Measurements from ENCODE around the gene APOC4.
"Not testable (repeated sequence)": the region's sequence is repeated elsewhere in the genome, so short reads cannot be mapped to it uniquely, and the experiment has no call there.

The APOC4 gene

DNA sequence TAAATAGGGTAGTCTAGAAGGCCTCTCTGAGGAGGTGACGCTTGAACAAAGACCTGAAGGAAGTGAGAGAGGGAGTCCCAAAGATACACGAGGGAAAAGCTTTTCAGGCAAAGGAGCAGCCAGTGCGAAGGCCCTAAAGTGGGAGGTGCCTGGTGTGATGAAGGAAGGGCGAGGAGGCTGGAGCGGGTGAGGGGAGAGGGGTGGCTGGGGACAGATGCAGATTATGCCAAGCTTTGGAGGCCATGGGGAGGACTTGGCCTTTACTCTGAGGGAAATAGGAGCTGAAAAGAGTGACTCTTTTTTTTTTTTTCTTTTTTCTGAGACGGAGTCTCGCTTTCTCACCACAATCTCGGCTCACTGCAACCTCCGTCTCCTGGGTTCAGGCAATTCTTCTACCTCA is 16.1 kb downstream of the APOC4 start:
- DNase-seq (ENCODE audit: low spot score): no peak

DNA sequence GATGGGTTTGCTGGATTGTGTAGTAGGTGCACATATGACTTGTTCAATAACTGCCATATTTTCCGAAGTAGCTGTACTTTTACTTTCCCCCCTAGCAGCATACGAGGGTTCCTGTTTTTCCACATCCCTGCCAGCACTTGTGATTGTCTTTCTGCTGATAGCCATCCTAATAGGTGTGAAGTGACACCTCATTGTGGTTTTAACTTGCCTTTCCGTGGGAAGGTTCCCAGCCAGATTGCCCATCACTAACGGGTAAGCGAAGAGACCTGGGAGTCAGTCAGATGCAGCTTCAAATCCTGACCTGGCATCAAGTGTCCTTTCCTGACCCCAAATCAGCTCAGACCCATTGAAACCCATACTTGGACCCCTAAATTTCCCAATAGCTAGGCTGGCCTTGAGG is 17.7 kb downstream of the APOC4 start:
- DNase-seq (ENCODE audit: low spot score): no peak

DNA sequence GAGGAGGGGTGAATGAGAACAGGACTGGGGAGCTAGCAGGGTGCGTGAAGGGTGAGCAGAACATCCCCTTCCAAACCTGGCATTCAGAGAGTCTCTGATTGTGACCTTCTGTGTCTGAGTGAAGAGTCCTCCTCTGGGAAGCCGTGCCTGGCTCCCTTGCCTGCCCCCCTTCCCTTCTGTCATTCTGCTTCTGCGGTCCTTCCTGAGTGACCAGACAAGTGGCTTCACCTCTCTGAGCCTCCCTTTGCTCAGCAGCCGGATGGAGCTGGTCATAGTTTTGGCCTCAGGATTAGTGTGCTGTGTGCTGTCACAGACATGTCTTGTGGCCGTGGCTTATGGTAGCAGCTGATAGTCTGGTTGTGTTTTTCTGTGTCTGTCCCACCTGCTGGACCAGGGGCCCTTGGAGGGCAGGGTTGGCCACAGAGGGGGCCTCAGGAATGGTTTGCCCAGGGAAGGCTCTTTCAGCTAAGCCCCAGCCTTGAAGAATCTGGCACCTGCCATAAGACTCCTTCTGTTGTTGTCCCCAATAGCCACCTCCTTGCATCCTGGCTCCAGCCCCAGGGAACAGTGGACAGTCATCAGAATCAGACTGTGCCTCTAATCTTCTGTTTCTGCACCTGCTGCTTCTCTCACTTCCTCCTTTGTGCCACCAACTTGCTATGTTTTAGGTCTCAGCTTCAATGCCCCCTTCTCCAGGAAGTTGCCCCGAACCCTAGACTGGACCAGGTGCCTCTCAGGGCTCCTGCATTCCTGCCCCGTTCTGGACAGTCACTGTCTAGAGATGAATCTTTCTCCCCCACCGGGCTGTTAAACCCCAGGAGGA is 19.1 kb downstream of the APOC4 start:
- no peak for DNase-seq (ENCODE audit: low spot score)

DNA sequence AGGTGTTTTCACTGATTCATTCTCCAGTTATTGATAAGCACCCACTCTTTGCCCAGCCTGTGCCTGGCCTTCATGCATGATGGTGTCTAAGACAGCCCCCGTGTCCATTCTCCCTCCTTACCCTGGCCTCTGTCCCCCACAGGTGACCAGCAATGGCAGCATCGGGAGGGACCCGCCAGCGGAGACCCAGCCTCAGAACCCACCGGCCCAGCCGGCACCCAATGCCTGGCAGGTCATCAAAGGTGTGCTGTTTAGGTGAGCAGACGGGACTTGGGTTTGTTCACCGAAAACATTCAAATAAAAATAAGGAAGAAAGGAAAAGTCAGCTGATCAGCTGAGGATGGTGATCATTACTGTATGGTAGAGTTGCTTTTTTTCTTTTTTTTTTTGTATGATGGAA is 19.8 kb downstream of the APOC4 start:
- no peak for DNase-seq (ENCODE audit: low spot score)

DNA sequence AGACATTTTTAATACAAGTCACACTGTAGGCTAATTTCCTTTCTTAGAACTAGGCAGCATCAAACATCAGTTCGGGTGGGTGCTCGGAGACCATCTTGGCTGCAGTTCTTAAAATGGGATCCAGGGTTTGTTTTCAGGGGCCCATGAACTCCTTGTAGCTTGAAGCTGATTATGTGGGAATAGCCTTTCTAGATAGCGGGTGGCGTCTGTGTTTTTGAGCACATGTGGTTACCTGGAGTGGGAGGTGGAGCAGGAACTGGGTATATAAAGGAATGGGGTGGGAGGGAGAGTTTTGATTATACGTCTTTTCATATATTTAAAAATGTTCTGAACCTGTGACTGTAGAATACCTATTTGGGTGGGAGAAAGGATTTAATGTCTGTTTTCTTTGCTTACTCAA is 26.1 kb downstream of the APOC4 start:
- peak; percentile 63 for DNase-seq (ENCODE audit: low spot score)

DNA sequence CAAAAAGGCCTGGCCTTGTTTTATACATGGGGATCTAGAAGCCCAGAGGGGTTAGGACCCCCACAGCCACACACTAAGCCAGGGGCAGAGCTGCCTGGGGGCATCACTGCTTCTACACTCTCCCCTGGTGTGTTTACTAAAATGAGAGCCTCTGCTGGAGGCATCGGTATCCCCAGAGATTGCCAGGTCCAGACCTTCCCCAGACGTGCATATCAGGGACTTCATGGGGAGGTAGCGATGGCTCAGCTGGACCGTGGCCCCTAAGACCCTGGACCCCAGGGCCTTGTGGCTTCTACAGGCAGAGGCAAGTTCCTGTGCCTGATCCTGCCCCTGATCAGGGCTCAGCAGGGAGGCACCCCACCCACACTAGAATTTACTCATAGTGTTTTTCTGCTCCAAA is 26.6 kb downstream of the APOC4 start:
- DNase-seq (ENCODE audit: low spot score): no peak

DNA sequence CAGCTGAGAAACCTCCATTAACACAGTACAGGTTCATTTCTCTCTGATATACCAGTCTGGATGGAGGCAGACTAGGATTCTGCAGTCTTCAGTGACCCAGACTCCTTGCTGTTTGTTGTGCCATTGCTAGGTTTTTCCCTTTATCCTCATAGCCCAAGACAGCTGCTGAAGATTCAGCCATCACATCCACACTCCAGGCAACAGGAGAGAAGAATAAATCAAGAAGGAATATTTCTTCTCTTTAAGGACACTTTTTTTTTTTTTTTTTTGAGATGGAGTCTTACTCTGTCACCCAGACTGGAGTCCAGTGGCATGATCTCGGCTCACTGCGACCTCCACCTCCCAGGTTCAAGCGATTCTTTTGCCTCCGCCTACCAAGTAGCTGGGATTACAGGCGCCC is 27.4 kb downstream of the APOC4 start:
- no peak for DNase-seq (ENCODE audit: low spot score)

DNA sequence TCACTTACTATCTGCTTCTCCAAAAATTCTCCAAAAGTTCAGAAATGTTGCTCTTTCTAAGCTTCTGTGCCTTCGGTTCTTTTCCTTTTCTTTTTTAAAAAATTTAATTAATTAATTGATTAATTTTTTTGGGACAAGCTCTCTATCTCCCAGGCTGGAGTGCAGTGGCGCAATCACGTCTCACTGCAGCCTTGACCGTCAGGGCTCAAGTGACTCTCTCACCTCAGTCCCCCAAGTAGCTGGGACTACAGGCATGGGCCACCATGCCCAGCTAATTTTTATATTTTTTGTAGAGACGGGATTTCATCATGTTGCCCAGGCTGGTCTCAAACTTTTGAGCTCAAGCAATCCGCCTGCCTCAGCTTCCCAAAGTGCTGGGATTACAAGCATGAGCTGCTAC is 29.4 kb downstream of the APOC4 start:
- DNase-seq (ENCODE audit: low spot score): not testable (repeated sequence)

DNA sequence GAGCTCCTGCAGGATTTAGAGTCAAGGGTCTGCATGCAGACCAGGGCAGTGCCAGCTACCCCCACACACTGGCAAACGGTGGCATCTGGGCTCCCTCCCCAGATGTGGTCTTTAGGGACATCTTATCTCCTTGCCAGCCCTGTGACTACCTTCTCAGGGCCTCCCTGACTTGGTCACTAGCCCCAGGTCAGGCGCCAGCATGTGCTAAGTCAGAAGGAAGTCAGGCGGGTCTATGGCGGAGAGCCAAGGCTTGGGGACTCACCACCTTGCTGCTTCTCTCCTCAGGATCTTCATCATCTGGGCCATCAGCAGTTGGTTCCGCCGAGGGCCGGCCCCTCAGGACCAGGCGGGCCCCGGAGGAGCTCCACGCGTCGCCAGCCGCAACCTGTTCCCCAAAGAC is 30.8 kb downstream of the APOC4 start:
- no peak for DNase-seq (ENCODE audit: low spot score)

DNA sequence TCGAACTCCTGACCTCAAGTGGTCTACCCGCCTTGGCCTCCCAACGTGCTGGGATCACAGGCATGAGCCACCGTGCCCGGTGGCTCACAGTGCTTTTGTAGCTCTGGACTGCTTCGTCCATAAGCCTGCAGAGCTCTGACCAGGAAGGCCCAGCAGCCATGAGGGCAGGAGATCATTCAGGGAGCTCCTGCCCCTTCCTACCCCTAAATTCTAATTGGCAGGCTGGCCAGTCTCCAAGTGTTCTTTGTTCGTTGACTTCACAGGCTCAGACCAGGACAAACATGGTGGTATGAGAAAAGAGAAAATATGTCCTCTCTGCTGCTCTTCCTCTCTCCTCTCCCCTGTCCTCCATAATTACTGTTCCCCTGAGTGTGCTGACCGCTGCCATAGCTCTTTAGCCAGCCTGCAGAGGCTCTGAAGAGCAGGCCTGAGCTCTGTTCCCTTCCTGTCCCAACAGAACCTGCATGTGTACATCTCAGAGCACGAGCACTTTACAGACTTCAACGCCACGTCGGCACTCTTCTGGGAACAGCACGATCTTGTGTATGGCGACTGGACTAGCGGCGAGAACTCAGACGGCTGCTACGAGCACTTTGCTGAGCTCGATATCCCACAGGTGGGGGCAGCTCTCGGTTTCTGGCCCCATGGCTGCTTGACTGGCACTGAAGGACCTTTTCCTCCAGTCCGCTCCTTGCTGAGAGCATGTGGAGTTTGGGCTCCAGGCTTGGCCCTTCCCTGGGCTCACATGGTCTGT is 32.1 kb downstream of the APOC4 start:
- DNase-seq (ENCODE audit: low spot score): no peak

DNA sequence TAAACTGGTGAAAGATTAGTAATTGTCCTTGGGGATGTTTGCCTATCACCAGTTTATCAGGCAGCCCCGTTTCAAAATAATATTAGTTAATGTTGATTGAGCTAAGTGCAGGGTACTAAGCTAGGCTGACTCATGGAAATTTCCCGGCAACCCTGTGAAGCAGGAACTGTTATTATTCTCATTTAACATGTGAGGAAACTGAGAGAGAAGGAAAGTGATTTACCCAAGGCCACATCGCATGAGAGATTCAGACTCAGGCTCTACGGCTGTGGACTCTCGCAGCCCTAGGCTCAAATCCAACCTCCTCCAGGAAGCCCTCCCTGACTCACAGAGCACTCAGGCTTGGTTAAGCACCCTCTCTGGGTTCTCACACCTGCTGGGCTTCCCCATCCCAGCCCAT is 32.8 kb downstream of the APOC4 start:
- DNase-seq (ENCODE audit: low spot score): no peak

DNA sequence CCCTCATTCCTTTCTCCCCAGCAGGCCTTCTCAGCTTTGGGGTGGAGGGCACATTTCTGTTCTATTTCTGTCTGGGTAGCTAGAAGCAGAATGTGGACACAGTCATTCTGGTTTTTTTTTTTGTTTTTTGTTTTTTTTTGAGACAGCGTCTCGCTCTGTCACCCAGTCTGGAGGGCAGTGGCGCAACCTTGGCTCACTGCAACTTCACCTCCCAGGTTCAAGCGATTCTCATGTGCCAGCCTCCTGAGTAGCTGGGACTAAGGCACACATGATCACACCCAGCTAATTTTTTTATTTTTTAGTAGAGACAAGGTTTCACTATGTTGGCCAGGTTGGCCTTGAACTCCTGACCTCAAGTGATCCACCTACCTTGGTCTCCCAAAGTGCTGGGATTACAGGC is 33.4 kb downstream of the APOC4 start:
- no peak for DNase-seq (ENCODE audit: low spot score)

DNA sequence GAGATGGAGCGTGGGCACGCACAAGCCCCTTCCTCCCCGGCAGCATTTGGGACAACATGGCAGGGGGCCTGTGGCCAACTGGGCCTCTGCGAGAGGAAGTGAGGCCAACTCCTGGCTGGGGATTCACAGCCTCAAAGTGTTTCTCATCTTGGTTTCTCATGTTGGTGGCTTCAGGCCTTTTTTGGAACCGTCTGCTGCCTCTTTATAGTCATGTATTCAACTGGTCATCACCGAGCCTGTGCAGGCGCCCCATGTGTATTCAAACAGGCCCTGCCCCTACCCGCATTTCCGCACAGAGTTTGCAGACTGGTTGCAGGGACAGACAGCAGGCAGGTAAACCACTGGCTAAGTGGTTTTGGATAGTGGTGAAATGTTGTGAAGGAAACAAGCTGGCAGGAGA is 42.0 kb downstream of the APOC4 start:
- DNase-seq (ENCODE audit: low spot score): no peak

DNA sequence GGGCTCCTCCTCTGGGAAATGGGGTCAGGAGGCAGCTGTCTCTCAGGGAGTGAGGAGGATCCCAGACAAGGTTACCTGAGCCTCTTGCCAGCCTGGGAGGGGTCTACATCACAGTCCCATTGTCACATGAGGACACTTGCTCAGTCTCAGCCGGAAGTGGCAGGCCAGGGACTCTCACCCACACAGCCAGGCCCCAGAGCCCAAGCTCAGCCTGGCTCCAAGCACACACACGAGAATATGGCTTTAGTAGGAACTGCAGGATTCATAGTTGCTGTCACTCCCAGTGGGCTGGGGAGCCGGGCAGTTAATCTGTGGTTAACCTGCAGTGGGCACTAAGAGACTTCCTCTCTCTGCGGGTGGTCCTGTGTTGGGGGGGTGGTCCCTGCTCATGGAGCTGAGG is 43.4 kb downstream of the APOC4 start:
- DNase-seq (ENCODE audit: low spot score): no peak

DNA sequence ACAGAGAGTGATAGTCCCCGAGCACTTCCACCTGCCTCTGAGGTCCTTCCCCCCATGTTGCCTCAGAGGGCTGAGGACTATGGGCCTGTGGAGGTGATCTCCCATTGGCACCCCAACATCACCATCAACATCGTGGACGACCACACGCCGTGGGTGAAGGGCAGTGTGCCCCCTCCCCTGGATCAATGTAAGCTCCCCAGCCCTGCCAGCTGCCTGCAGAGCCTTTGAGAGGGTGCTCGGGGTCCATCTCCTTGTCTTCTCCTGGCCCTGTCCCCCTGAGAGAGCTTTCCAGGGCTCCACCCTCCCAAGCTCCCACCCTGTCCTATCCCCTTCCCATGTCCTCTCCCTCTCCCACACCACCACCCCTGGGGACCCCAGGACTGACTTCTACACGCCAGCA is 44.4 kb downstream of the APOC4 start:
- DNase-seq (ENCODE audit: low spot score): no peak

DNA sequence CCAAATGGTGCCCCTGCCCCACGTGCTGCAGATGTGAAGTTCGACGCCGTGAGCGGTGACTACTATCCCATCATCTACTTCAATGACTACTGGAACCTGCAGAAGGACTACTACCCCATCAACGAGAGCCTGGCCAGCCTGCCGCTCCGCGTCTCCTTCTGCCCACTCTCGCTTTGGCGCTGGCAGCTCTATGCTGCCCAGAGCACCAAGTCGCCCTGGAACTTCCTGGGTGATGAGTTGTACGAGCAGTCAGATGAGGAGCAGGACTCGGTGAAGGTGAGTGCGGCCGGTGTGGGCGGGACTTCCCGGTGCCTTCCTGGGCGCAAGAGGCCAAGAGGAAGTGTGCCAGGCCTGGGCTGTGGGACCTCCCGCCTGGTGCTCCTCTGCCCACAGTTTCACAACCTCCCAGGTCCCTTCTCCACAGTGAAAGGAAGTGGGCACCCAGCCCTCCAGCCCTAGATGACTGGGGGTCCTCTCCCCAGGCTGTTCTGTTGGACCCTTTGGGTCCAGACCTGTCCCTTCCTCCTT is 45.2 kb downstream of the APOC4 start:
- no peak for DNase-seq (ENCODE audit: low spot score)

DNA sequence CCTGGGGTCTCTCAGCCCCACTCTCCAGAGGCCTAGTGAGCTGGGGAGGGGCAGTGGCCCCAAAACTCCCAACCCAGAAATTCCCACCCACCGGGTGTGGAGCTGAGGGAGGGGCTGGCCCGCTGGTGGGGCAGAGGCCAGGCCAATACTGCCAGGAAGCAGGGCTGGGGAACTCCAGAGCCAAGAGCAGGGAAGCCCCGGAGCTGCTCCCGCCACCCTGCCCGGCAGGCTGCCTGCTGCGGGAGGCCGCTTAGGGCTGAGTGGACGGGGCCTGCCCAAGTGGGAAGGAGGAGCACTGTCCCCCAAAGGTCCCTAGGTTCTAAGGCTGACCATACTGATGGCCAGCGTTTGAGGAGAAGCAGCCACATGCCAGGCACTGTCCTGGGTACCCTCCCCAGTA is 46.2 kb downstream of the APOC4 start:
- no peak for DNase-seq (ENCODE audit: low spot score)

DNA sequence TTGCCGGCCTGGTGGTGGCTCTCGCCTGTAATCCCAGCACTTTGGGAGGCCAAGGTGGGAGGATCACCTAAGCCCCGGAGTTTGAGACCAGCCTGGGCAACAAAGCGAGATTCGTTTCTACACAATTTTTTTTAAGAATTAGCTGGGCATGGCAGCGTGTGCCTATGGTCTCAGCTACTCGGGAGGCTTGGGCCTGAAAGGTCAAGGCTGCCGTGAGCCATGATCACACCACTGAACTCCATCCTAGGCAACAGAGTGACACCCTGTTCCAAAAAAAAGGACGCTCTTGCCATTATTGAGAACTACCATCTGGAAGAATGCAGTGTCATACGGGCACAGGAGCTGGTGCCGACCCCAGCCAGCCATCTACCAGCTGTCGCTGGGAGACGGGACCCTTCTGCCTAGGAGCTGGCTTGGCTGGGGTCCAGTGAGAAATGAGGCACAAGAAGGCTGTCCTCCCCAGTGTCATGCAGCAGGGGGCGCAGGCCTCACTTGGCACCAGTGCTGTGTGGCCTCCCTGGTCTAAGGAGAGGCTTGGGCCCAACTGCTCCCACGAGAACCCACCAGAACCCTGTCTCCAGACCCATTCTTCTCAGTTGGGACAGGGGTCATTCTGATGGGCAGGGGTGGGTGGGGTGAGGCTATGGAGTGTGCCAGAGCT is 47.0 kb downstream of the APOC4 start:
- no peak for DNase-seq (ENCODE audit: low spot score)

DNA sequence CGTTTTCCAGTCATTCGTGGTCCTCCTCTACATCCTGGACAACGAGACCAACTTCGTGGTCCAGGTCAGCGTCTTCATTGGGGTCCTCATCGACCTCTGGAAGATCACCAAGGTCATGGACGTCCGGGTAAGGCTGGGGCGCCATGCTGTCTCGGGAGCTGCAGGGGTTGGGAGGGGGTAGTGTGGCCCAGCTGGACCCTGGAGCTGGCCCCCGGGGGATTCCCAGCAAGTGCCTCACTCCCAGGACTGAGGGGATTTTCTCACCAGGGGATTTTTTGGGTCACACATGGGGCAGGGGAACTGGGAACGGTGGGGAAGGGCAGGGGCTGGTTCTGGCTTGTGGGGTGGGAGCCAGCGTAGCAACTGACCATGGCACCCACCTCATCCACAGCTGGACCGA is 48.4 kb downstream of the APOC4 start:
- no peak for DNase-seq (ENCODE audit: low spot score)

DNA sequence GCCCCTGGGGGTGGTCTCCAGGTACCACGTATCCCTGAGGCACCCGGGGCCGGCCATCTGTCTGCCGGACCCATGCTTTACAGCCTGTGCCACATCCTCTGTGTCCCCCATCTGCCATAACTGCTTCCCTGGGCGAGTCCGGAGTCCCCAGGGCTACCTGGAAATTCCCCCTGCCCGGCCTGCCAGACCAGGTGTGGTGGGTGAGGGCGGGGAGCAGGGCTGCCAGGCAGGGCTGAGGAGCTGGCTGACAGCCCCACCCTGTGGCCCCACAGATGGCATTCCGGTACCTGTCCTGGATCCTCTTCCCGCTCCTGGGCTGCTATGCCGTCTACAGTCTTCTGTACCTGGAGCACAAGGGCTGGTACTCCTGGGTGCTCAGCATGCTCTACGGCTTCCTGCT is 48.9 kb downstream of the APOC4 start:
- no peak for DNase-seq (ENCODE audit: low spot score)

DNA sequence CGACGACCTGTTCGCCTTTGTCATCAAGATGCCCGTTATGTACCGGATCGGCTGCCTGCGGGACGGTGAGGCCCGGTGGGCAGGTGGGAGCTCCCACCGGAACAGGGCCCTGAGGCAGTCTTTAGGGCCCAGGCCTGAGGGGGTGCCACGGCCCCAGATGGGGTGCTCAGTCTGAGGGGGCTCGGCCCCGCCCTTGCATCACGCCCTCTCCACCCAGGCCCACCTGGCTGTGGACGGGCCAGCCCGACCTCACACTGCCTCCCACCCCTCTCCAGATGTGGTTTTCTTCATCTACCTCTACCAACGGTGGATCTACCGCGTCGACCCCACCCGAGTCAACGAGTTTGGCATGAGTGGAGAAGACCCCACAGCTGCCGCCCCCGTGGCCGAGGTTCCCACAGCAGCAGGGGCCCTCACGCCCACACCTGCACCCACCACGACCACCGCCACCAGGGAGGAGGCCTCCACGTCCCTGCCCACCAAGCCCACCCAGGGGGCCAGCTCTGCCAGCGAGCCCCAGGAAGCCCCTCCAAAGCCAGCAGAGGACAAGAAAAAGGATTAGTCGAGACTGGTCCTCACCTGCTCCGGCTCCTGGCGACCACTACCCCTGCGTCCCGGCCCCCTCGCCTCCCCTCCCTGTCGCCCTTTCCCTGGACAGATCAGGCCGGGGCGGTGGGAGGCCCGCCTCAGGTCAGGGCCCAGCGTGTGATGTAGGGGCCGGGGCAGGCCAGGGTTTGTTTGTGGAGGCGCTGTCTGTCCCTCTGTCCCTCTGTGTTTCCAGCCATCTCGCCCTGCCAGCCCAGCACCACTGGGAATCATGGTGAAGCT is 50.5 kb downstream of the APOC4 start:
- no peak for DNase-seq (ENCODE audit: low spot score)

DNA sequence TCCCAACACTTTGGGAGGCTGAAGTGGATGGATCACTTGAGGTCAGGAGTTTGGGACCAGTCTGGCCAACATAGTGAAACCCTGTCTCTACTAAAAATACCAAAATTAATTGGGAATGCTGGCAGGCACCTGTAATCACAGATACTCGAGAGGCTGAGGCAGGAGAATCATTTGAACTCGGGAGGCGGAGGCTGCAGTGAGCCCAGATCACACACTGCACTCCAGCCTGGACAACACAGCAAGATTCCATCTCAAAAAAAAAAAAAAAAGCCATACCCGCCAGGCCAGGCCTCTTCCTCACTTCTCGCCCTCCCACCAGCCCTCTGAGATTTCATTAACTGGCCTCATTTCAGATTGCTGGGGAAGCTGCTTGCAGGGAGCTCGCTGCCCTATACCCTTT is 51.5 kb downstream of the APOC4 start:
- DNase-seq (ENCODE audit: low spot score): no peak

Data from putamen (tissue), 1 donor.